GM21515 (cell line): ENCODE measurements around the gene MRPL21.

ENCODE experiments used
- ATAC-seq: cut with Tn5 transposase; IDR thresholded peaks from one replicate; pipeline ENCODE4 v1.9.1; 2021; ENCODE audit not compliant: unreplicated experiment

The MRPL21 gene

DNA sequence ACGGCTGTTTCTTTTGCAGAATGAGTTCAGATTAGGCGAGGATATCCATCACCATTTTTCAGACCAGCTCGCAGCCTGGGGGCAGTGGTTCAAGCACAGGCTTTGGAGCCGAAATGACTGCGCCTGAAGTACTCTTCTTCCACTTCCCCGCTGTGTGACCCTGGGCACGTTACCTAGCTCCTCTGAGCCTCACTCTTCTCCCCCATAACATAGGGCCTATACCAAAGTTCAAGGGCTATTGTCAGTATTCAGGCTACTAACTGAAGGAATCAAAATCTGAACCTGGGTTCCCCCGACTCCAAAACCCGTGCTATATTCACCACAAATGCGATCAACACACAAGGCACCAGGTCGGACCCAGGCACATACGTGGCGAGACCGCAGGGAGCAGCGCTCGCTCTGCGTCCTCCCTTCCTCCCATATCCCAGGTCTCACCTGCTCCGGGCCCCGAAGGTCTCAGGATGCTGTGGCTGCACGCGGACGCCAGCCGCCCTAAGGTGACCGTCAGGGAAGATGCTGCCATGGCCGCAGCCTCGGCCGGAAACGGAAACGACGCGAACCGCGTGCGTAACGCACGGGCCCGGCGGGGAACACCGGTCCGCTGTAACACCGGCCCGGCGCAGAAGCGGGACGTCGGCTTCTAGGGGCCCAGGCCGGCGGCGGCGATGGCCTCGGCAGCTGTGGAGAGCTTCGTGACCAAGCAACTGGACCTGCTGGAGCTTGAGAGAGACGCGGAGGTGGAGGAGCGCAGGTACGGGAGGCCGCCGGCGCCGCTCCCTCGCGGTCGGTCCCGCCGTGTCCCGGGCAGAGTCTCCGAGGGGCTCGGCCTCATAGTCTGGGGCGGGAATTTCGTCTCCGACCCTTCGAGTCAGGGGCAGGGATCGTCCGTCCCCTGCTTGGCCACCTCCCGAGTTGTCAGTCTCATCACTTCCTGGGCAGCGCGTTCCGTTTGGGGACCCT lies at the start of gene MRPL21, which contains the start of gene IGHMBP2:
Gene MRPL21 (minus strand): TSS at position 545 of the 960 bp plus-strand sequence. CDS start 22 bp downstream, at position 523.
Gene IGHMBP2 (plus strand): TSS at position 604 of the 960 bp plus-strand sequence. CDS start 62 bp downstream, at position 666.
- peak; percentile 91 for ATAC-seq

DNA sequence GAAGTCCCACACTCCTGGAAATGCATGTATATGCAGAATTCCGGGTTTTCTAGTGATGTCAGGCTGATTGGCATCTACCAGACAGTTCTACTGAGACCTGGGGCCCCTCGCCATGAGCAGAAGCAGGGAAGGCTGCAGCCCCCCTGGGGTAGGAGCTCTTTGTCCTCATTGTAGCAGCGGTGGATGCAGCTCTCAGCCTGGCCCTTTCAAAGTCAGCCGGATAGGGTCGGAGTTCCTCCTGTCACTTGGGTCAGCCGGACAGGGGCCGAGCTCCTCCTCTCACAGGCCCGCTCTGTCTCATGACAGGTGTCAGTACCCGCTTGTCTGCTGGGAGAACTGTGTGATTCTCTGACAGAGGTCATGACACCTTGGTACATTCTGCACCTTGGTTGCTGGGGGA lies 47.1 kb upstream of the MRPL21 start:
- ATAC-seq = no peak

DNA sequence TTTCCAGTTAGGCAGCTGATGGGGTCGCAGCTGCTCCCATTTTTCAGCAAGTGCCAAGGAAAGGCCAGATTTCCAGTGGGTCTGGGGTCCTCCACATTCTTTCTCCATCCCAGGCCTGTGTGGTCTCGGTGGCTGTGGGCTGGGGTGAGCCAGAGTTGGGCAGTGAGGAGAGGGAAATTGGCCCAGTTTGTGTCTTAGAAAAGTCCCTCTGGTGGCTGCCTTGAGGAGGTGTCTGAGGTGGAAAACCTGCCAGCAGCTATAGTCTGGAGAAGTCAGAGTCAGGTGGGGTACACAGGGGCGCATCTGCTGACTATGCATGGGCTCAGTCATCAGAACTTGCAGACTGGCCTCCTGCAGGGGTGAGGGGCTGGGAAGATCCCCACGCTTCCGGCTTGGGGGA lies 46.6 kb upstream of the MRPL21 start:
- ATAC-seq = no peak

DNA sequence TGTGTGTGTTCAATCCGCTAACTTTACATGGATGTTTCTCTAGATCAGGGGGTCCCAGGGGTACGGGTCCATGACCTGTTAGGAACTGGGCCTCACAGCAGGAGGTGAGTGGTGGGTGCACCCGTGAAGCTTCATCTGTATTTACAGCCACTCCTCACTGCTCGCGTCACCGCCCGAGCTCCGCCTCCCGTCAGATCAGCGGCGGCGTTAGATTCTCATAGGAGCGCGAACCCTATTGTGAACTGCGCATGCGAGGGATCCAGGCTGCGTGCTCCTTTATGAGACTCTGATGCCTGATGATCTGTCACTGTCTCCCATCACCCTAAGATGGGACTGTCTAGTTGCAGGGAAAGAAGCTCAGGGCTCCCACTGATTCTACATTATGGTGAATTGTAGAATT lies 45.3 kb upstream of the MRPL21 start:
- ATAC-seq = no peak

DNA sequence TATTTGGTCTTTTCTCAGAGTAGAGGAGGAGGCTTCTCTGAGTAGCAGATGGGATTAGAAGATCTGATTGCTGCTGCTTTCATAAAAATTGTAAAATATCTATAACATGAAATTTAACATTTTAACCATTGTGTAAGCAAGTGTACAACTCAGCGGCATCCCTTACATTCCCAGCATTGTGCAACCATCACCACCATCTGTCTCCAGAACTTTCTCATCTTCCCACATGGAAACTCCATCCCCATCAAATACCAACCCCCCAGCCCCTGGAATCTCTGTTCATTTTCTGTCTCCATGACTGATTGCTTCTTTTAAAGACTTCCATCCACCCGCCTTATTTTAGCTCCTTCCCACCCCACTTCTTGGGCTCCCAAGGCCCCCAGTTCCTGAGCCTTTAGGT lies 44.9 kb upstream of the MRPL21 start:
- no peak for ATAC-seq

DNA sequence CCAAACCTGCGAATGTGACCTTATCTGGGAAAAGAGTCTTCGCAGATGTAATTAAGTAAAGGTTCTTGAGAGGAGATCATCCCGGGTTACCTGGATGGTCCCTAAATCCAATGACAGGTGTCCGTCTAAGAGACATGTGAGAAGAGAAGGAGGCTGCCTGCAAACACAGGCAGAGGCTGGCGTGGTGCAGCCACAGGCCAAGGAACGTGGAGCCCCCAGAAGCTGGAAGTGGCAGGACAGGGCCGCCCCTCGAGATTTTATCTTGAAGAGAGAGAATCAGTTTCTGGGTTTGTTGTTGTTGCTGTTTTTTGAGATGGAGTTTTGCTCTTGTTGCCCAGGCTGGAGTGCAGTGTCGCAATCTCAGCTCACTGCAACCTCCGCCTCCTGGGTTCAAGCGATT lies 43.5 kb upstream of the MRPL21 start:
- no peak for ATAC-seq

DNA sequence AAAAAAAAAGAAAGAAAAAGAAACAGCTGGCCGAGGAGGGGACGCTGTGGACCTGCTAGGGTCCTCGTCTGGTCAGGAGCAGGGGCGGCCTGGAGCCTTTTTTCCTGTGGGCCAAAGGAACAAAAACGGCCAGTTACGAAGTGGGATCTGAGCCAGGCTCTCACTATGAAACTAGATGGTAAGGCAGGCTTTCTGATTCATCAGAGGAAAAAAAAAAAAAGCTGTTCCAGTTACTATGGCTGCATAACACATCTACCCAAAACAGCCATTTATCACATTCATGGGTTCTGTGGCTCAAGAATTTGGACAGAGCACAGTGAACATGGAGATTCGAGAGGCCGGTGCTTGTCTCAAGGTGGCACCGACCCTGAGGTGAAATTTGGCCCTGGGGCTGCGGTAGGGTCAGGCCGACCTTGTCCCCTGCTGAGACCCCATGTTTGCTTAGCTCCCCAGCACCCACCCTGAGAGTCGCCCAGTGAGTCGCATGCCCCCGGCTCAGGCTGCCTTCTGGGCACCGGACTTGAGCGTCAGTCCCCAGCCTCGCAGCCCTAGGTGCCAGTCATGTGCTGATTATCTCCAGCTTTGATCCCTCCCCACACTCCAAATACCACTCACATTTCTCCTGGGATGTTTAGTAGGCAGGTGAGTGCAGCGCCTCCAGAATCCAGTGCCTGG lies 42.9 kb upstream of the MRPL21 start:
- no peak for ATAC-seq

DNA sequence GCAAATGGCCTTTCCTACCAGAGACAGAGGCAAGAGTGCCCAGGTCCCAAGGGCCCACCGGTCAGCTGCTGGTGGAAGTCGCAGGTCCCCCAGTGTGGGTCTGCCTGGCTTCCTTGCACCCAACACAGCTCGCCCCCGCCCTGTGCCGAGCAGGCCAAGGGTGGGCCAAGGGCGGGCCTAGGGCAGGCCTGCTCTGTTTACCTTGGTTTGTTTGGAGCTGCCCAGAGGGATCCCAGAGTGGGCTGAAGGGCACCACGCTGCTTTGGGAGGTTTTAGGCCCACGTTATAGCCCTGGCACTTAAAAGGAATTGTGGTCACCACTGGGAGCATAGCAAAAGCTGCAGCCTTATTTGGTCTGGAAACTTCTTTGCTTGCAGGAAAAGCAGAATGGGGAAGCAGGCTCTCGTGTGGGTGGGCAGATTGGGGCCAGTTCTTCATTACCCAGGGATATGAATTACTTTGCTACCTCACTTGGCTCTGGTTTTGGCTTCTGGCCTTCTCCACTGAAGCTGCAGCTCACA lies 39.2 kb upstream of the MRPL21 start:
- ATAC-seq = no peak

DNA sequence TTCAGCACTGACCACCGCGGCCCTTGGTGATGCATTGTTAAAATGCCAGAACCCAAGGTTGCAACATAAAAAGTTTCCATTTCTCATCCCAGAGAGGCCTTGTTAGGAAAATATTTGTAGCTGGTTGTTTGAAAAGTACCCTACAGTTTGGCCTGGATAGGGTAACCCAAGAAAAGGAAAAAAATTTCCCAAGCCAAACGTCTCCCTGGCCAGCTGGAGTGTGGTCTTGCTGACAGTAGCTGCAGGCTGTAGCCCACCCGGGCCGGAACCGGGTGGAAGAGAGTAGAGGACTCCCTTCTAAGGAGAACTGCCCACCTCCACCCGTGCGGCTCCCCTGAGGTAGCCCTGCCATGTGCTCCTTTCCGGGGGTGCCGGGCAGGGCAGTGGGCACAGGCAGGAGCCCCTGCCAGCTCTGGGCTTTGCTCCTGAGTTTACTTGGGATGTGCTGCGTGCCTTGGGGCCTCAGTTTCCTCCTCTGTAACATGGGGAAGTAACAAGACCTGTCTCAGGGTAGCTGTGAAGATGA lies 38.5 kb upstream of the MRPL21 start:
- ATAC-seq = no peak

DNA sequence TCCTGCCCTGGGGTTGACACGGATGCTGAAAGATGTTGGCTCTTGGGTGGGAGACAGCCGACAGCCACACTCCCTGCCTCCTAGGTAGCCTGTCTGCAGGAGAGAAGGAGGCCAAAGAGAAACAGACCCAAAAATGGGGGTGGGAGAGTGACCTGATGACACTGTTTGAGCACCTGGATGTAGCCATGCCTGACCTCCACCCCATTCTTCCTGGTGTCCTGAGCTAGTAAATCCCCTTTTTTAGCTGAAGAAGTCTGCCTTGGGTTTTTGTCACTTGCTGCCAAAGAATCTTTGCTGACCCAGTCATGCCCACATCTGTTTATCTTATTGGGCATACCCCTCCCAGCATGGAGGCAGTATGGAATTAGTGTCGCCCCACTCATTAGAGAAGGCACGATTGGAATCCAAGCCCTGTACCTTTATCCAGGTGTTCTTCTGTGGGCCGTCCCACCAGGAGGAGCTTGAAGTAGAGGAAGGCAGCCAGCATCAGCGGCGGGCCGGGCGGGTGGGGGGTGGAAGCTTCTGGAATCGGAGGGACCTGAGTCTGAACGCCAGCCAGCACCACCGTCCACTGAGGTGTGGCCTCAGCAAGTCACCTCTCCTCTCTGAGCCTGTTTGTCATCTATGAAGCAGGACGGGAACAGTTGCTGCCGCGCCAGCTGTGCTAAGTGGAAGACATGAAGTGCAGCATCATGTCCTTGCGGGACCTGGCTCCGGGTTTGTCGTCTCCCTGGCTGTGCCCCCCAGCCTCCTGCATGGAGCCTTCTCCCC lies 37.9 kb upstream of the MRPL21 start:
- ATAC-seq = no peak

DNA sequence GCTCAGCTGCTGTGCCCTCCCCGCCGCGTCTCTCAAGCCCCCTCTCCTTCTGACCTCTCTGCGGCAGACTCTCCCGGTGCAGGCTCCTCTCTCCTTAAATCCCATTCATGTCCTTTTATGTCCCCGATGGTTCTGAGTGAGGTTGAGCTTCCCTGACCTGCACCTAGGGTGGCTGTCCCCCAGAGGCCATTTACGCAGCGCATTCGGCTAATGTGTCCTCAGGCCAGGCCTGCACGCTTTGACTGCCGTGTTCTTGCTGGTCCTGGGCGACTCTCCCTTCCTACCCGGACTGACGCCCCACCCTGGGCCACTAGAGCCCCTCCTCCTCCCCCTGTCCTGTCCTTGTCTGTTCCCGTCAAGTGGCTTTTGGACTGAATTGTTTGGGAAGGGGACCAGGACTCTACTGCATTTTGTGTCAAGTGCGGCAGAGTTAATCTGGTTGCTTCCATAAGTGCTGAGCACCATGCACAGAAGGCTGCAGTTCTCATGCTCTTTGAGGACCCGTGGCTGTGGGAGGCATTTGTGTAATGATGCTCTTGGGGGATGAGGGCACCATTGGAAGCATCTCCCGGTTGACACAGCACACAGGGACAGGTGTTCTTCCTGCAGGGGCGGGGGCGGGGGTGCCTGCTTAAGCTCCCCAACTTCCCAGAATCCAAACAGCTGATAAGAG lies 37.2 kb upstream of the MRPL21 start:
- ATAC-seq = no peak

DNA sequence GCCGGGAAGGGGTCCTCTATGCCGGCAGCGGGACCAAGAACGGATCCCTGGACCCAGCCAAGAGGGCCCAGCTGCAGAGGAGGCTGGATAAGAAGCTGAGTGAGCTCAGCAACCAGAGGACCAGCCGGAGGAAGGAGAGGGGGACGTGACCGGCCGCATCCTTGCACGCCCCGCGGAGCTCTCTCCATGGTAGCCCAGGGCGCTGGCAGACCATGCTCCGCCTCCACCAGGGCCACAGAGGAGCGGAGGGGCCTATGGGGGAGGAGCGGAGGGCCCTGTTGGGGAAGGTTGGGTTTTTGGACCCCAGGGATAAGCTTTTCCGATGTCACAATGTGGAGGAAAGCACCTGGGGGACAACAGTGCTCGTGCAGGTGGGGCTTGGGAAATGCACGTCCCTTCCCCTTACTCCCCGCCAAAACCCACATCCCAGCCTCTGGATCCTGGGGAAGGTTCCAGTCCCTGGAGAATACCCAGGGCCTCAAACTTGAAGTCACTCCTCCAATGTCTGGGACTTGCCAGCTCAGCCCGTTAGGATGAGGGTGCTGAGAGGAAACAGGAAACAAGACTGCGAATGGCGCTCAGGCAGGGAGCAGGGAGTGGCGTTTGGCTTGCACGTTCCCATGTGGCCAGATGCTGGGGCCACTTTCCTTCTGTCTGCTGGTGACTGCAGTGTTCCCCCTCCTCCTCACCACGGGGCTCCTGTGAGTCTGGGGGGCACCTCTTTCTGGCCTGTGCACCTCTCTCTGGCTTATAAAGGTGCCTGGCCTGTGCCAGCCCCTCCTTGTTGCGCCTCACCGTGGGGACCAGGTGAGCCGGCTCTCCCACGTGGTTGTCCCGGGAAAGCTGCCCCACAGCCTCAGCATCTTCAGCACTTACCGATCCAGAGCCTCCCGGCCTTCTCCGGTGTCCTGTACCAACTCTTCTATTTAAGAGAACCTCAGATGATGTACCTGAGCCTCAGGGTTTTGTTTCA lies 36.2 kb upstream of the MRPL21 start:
- no peak for ATAC-seq

DNA sequence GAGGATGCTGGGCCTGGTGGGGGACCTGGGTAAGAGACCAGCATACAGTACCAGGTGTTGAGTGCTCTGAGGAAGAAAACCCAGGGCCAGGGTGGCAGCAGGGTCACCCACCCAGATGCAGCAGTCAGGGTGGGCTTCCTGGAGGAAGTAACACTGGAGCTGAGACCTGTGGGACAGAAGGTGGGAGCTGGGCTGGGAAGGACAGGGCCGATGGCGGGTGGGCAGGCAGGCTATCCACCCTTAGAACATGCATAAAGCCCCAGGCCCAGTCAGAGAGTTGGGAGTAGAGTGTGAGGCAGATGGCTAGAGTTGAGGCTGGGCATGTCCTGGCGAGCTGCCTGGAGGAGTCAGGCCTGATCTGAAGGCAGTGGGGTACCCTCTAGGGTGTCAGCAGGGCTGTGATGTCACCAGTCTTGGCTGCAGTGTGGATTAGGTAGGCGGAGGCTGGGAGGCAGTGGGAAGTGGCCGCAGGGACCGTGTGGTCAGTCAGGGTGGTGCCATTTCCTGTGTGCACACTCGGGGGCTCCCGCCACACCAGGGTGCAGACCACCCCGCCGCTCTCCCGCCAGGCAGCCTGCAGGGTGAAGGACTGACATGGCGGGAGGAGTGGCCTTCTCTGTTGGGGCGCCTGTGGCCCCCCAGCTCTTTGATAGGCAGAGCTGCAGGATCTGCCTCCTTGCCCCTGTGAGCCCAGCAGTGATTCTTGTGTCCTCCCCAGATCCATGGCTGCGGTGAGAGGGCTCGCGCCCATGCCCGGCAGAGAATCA lies 35.4 kb upstream of the MRPL21 start:
- ATAC-seq = no peak

DNA sequence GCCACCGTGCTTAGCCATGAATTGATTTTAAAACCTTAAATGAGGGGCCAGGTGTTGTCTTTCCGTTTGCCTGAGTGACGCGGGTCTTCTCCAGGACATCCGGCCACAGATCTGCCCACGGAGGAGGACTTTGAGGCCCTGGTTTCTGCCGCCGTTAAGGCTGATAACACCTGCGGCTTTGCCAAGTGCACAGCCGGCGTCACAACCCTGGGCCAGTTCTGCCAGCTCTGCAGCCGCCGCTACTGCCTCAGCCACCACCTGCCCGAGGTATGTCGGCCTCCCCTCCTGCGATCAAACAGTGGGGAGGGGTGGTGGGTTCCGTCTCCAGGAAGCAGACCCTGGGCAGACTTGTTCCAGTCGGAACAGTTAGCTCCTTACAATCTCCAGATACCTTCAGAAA lies 34.5 kb upstream of the MRPL21 start:
- no peak for ATAC-seq

DNA sequence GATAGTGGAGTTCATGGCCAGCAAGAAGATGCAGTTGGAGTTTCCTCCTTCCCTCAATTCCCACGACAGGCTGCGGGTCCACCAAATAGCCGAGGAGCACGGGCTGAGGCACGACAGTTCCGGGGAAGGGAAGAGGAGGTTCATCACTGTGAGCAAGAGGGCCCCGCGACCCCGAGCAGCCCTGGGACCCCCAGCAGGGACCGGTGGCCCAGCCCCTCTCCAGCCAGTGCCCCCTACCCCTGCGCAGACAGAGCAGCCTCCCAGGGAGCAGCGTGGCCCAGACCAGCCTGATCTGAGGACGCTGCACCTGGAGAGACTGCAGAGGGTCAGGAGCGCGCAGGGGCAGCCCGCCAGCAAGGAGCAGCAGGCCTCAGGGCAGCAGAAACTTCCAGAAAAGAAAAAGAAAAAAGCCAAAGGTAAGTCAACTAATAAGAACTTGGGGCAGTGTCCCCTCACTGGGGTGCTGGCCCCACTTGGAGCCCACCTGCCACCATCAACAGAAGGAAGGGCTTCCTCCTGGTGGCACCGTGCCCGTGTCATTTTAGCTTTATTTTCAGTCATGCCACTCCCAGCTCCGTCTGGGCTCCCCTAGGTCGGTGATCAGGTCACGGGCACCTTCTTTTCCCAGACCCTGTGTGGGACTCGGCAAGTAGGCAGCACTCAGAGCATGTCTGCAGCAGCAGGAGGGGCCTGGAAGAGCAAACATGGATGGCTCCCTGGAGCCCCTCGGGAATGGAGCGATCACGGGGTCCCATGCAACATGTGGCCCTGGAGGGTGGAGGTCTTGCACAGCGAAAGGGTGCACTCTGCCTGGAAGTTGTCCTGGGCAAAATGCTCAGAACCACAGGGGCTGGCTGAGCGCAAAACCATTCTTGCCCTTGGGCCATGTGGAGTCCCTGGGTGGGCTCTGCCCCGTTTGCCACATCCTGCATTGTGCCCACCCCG lies 33.3 kb upstream of the MRPL21 start:
- no peak for ATAC-seq

DNA sequence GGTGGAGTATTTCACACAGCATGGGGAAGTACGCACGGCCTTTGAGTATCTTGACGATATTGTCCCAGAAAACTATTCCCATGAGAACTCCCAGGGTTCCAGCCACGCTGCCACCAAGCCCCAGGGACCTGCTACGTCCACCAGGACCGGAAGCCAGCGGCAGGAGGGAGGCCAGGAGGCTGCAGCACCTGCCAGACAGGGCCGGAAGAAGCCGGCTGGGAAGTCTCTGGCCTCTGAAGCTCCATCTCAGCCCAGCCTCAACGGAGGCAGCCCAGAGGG lies 32.7 kb upstream of the MRPL21 start:
- no peak for ATAC-seq

DNA sequence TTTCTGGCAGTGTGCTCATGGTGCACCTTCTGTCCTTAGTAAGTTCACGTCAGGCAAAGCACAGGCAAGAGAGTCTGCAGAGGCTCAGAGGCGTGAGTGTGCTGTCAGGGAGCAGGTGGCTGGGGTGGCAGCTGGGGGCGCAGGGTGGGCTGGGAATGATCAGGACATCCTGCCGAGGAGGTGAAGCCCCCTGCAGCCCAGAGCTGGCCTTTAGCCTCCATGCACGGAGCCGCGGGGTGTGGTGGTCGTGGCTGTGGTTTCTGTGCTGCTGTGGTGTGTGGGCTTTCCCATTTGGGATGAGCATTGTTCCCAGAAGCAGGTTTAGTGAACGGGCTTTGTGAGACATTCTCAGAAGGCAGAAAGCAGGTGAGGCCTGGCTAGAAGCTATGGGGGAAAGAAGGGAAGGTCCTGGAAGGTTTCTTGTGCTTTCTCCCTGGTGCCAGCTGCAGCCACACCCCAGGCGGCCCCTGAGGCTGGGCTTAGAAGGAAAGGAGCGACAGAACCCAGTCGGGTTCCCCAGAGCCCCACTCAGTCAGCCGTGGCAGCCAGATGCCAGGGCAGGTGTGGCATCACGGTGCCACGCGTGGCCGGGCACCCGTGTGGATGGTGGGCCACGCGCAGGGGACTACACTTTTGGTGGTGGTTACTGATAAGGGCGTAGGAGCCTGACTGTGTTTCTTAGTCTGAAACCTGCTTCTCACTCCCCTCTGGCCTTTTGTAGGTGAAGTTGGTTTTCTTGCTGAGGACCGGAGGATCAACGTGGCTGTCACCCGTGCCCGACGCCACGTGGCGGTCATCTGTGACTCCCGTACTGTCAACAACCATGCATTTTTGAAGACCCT lies 32.1 kb upstream of the MRPL21 start:
- ATAC-seq = no peak
